SK-N-SH treated with all-trans-retinoic acid at 6 μM for 48 hours (cell line): ENCODE data around the gene SAFB2.

Experiments used
- ARNTL ChIP-seq: fragments of 450-650 bp; formaldehyde crosslinking; IDR thresholded peaks from 2 replicates; pipeline ENCODE4 v1.5.0; 2020; ENCODE audit warnings: low read depth, mild to moderate bottlenecking, moderate library complexity, borderline replicate concordance
- CSDC2 ChIP-seq: fragments of 250-450 bp; sonication (Bioruptor Pico); IDR thresholded peaks from 2 replicates; pipeline ENCODE4 v1.5.0; 2020; ENCODE audit warnings: mild to moderate bottlenecking, moderate library complexity
- ESRRG ChIP-seq: fragments of 250-450 bp; sonication (Bioruptor Pico); IDR thresholded peaks from 2 replicates; pipeline ENCODE4 v1.6.1; 2021; ENCODE audit warnings: mild to moderate bottlenecking
- GLIS3 ChIP-seq: fragments of 250-450 bp; sonication (Bioruptor Pico); IDR thresholded peaks from 2 replicates; pipeline ENCODE4 v1.5.0; 2020; ENCODE audit warnings: mild to moderate bottlenecking, moderate library complexity
- ISL1 ChIP-seq: fragments of 250-450 bp; sonication (Bioruptor Pico); IDR thresholded peaks from 2 replicates; pipeline ENCODE4 v2.1.2; 2022; ENCODE audit warnings: mild to moderate bottlenecking, moderate library complexity
- PPARA ChIP-seq: fragments of 250-450 bp; sonication (Bioruptor Pico); IDR thresholded peaks from 2 replicates; pipeline ENCODE4 v1.5.0; 2020; ENCODE audit warnings: mild to moderate bottlenecking, borderline replicate concordance
- RARB ChIP-seq: fragments of 250-450 bp; sonication (Bioruptor Pico); IDR thresholded peaks from 2 replicates; pipeline ENCODE4 v1.8.0; 2021; ENCODE audit warnings: mild to moderate bottlenecking, moderate library complexity
- TOX ChIP-seq: fragments of 250-450 bp; sonication (Bioruptor Pico); IDR thresholded peaks from 2 replicates; pipeline ENCODE4 v1.8.0; 2021; ENCODE audit warnings: mild to moderate bottlenecking, moderate library complexity, borderline replicate concordance
- ZFP3 ChIP-seq: fragments of 250-450 bp; sonication (Bioruptor Pico); IDR thresholded peaks from 2 replicates; pipeline ENCODE4 v1.5.0; 2020; ENCODE audit warnings: mild to moderate bottlenecking, moderate library complexity
- ZFP30 ChIP-seq: fragments of 450-650 bp; formaldehyde crosslinking; IDR thresholded peaks from 2 replicates; pipeline ENCODE4 v1.5.0; 2022; ENCODE audit warnings: mild to moderate bottlenecking, moderate library complexity
- ZNF8 ChIP-seq: fragments of 450-650 bp; formaldehyde crosslinking; IDR thresholded peaks from 2 replicates; pipeline ENCODE4 v1.5.0; 2020; ENCODE audit warnings: mild to moderate bottlenecking, moderate library complexity
- TF ChIP-seq, protein P1 (sequence below): fragments of 250-450 bp; sonication (Bioruptor Pico); IDR thresholded peaks from 2 replicates; pipeline ENCODE4 v1.5.1; 2020; ENCODE audit warnings: low read depth, mild to moderate bottlenecking, moderate library complexity
- TF ChIP-seq, protein P2 (sequence below): fragments of 250-450 bp; sonication (Bioruptor Pico); IDR thresholded peaks from 2 replicates; pipeline ENCODE4 v1.8.0; 2020; ENCODE audit warnings: mild to moderate bottlenecking, moderate library complexity, borderline replicate concordance
- TF ChIP-seq, protein P3 (sequence below): fragments of 250-450 bp; sonication (Bioruptor Pico); IDR thresholded peaks from 2 replicates; pipeline ENCODE4 v1.5.1; 2021; ENCODE audit warnings: mild to moderate bottlenecking, moderate library complexity

DNA sequence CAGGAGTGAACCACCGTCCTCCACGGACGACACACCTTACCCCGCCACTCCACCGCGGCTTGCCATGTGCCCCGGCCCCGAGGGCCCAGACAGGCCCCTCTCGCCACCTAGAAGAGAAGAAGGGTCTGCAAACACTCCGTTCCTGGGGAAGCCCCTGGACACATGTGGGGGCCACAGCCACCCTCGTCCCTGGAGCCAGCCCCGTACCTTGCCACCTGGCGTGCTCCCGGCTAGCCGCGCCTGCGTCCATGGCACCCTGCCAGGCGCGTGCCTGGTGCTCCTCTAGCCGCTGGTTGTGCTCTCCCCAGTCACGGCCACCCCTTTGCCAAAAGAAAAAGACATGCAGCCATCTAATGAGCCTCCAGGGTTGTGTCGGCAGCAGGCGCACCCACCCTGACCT, 34.9 kb downstream of the SAFB2 start:
- TF ChIP-seq RARB (CRISPR knock-in tag): no peak
- TF ChIP-seq ZFP30 (CRISPR knock-in tag): no peak
- TF ChIP-seq TOX (CRISPR knock-in tag): no peak
- no peak for TF ChIP-seq ESRRG
- TF ChIP-seq ISL1 (CRISPR knock-in tag): no peak
- TF ChIP-seq CSDC2: no peak
- no peak for TF ChIP-seq ZFP3 (CRISPR knock-in tag)
- no peak for TF ChIP-seq GLIS3 (CRISPR knock-in tag)
- TF ChIP-seq, protein P1, sequence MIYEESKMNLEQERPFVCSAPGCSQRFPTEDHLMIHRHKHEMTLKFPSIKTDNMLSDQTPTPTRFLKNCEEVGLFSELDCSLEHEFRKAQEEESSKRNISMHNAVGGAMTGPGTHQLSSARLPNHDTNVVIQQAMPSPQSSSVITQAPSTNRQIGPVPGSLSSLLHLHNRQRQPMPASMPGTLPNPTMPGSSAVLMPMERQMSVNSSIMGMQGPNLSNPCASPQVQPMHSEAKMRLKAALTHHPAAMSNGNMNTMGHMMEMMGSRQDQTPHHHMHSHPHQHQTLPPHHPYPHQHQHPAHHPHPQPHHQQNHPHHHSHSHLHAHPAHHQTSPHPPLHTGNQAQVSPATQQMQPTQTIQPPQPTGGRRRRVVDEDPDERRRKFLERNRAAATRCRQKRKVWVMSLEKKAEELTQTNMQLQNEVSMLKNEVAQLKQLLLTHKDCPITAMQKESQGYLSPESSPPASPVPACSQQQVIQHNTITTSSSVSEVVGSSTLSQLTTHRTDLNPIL (CRISPR knock-in tag): no peak
- TF ChIP-seq, protein P2, sequence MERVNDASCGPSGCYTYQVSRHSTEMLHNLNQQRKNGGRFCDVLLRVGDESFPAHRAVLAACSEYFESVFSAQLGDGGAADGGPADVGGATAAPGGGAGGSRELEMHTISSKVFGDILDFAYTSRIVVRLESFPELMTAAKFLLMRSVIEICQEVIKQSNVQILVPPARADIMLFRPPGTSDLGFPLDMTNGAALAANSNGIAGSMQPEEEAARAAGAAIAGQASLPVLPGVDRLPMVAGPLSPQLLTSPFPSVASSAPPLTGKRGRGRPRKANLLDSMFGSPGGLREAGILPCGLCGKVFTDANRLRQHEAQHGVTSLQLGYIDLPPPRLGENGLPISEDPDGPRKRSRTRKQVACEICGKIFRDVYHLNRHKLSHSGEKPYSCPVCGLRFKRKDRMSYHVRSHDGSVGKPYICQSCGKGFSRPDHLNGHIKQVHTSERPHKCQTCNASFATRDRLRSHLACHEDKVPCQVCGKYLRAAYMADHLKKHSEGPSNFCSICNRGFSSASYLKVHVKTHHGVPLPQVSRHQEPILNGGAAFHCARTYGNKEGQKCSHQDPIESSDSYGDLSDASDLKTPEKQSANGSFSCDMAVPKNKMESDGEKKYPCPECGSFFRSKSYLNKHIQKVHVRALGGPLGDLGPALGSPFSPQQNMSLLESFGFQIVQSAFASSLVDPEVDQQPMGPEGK (CRISPR knock-in tag): no peak
- TF ChIP-seq PPARA (CRISPR knock-in tag): no peak
- TF ChIP-seq ZNF8 (CRISPR knock-in tag): no peak
- no peak for TF ChIP-seq ARNTL (CRISPR knock-in tag)
- TF ChIP-seq, protein P3, sequence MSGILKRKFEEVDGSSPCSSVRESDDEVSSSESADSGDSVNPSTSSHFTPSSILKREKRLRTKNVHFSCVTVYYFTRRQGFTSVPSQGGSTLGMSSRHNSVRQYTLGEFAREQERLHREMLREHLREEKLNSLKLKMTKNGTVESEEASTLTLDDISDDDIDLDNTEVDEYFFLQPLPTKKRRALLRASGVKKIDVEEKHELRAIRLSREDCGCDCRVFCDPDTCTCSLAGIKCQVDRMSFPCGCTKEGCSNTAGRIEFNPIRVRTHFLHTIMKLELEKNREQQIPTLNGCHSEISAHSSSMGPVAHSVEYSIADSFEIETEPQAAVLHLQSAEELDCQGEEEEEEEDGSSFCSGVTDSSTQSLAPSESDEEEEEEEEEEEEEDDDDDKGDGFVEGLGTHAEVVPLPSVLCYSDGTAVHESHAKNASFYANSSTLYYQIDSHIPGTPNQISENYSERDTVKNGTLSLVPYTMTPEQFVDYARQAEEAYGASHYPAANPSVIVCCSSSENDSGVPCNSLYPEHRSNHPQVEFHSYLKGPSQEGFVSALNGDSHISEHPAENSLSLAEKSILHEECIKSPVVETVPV (CRISPR knock-in tag): no peak
